A549 (cell line): ENCODE data around the gene ANXA6. TPM values are rescaled to one million over a fixed set of nuclear protein-coding genes. Genes with fewer than 3 reads are reported as not detected.

Source experiments
- ATAC-seq, 2 experiments: fragments of 200-7000 bp in 1 of 2; fragments of >200 bp in 1 of 2; cut with Nextera tagmentation in 1 of 2; cut with Tn5 transposase in 1 of 2; 3 replicates each; pipeline versions ENCODE4 v1.8.0 to v1.9.1; 2018 to 2020; ENCODE audit warnings: mild to moderate bottlenecking in 1 of 2, moderate library complexity in 1 of 2
- CTCF ChIA-PET: fragments of 300-600 bp; sonication (Branson Sonifier 250); formaldehyde crosslinking; extraction: SDS; loops from one replicate; lab custom pipeline; 2021; ENCODE audit warnings: antibody characterized with exemption, inconsistent platforms; lab: Yijun Ruan, JAX
- POLR2A ChIA-PET: fragments of 350-600 bp; formaldehyde crosslinking; extraction: SDS; loops from one replicate; lab custom pipeline; 2021; ENCODE audit warnings: antibody characterized with exemption, inconsistent platforms; lab: Yijun Ruan, JAX
- DNase-seq, 2 experiments: peaks; one replicate each; pipeline versions ENCODE4 v3.0.0 to v3.0.0-alpha.2; 2011 to 2016; ENCODE audit warnings: low read depth in 1 of 2, low spot score in 1 of 2
- FAIRE-seq: peaks from 2 replicates; lab custom pipeline; 2011; peaks lifted over from hg19 to GRCh38; lab: Jason Lieb, UNC
- H3K27ac ChIP-seq, 2 experiments: fragments of >200 bp; sonication (Bioruptor Twin); formaldehyde crosslinking; 3 replicates each; pipeline ENCODE4 v1.5.1; 2016 to 2017
- H3K4me1 ChIP-seq: fragments of >200 bp; sonication (Bioruptor Twin); formaldehyde crosslinking; 3 replicates; pipeline ENCODE4 v1.6.1; 2016
- H3K4me2 ChIP-seq: fragments of >200 bp; sonication (Bioruptor Twin); formaldehyde crosslinking; 3 replicates; pipeline ENCODE4 v1.6.1; 2016
- H3K4me3 ChIP-seq: fragments of >200 bp; sonication (Bioruptor Twin); formaldehyde crosslinking; 3 replicates; pipeline ENCODE4 v1.5.1; 2016
- H3K9me3 ChIP-seq: fragments of >200 bp; sonication (Bioruptor Twin); formaldehyde crosslinking; 3 replicates; pipeline ENCODE4 v1.6.1; 2016
- ATOH8 ChIP-seq: fragments of 250-450 bp; sonication (Bioruptor Pico); IDR thresholded peaks from 2 replicates; pipeline ENCODE4 v1.5.0; 2020; ENCODE audit warnings: low read depth, mild to moderate bottlenecking, moderate library complexity
- BCL3 ChIP-seq: fragments of >200 bp; sonication (Bioruptor Twin); formaldehyde crosslinking; IDR thresholded peaks from 3 replicates; pipeline ENCODE4 v1.6.1; 2016
- GATA3 ChIP-seq: IDR thresholded peaks from 2 replicates; pipeline ENCODE4 v1.6.1; 2012; ENCODE audit warnings: borderline replicate concordance
- HDAC2 ChIP-seq: fragments of 200-600 bp; sonication (generic); IDR thresholded peaks from 2 replicates; pipeline ENCODE4 v1.6.1; 2016
- HEYL ChIP-seq: fragments of 250-450 bp; sonication (Bioruptor Pico); IDR thresholded peaks from 2 replicates; pipeline ENCODE4 v1.8.0; 2021; ENCODE audit warnings: mild to moderate bottlenecking, moderate library complexity
- HOXB13 ChIP-seq: fragments of 250-450 bp; sonication (Bioruptor Pico); IDR thresholded peaks from 2 replicates; pipeline ENCODE4 v1.5.0; 2020; ENCODE audit warnings: low read depth, mild to moderate bottlenecking, moderate library complexity
- JUN ChIP-seq, 2 experiments: fragments of >200 bp; sonication (Bioruptor Twin); formaldehyde crosslinking; IDR thresholded peaks; 2 replicates in 1 of 2; 3 replicates in 1 of 2; pipeline ENCODE4 v1.6.1; 2016 to 2017
- MYC ChIP-seq: IDR thresholded peaks from 2 replicates; pipeline ENCODE4 v1.6.1; 2012; ENCODE audit warnings: mild to moderate bottlenecking, inconsistent platforms, low read length, improper control_type of control experiment, borderline replicate concordance
- NFE2L2 ChIP-seq: fragments of 150-350 bp; conservative IDR thresholded peaks from 2 replicates; pipeline ENCODE4 v1.6.1; 2014; ENCODE audit warnings: low read length
- PBX3 ChIP-seq: IDR thresholded peaks from 2 replicates; pipeline ENCODE4 v1.6.1; 2012
- POLR2A ChIP-seq: IDR thresholded peaks from 2 replicates; pipeline ENCODE4 v1.6.1; 2012; ENCODE audit warnings: mild to moderate bottlenecking, low read length
- POLR2AphosphoS2 ChIP-seq: conservative IDR thresholded peaks from 2 replicates; pipeline ENCODE4 v1.6.1; 2012; ENCODE audit warnings: low read length, improper control_type of control experiment, inconsistent platforms
- RARB ChIP-seq: fragments of 250-450 bp; sonication (Bioruptor Pico); IDR thresholded peaks from 2 replicates; pipeline ENCODE4 v1.8.0; 2021; ENCODE audit warnings: mild to moderate bottlenecking, moderate library complexity
- SREBF2 ChIP-seq: fragments of 450-650 bp; IDR thresholded peaks from 2 replicates; pipeline ENCODE4 v1.6.1; 2014; ENCODE audit warnings: mild to moderate bottlenecking, moderate library complexity
- TP53 ChIP-seq: fragments of 250-450 bp; sonication (Bioruptor Pico); IDR thresholded peaks from 2 replicates; pipeline ENCODE4 v1.5.0; 2021; ENCODE audit warnings: mild to moderate bottlenecking, moderate library complexity
- ZSCAN20 ChIP-seq: fragments of 250-450 bp; sonication (Bioruptor Pico); IDR thresholded peaks from 2 replicates; pipeline ENCODE4 v1.8.0; 2022; ENCODE audit warnings: mild to moderate bottlenecking, moderate library complexity
- WGBS: methylation state at CpG from one replicate; pipeline ENCODE4 v1.1.6; 2017; ENCODE audit errors: missing lambda C conversion rate; 5-methylcytosine and 5-hydroxymethylcytosine counted together
- polyA plus RNA-seq, 4 experiments: library from polyadenylated mRNA; depleted of rRNA in 3 of 4; stranded (reverse); fragments of >200 nt; fragmentation: RNase III in 1 of 4; extraction: RNeasy Plus Mini Kit Qiagen cat#74134 plus additional on column Dnase treatment in 1 of 4; gene quantifications; 2 replicates in 3 of 4; 3 replicates in 1 of 4; pipeline ENCODE4 v1.2.3, GENCODE V29; 2011 to 2017

Gene ANXA6
- polyA plus RNA-seq, 2 of the 4 experiments (the other 2 are of a cell fraction), result 32.4 to 53.0 TPM

GRCh38 chr5:151054709-151055108, 102.9 kb downstream of the ANXA6 start:
- peaks cover 20% of the 10 kb centered on the region for H3K4me1 ChIP-seq
- H3K9me3 ChIP-seq, result no peaks in the 10 kb centered on the region
- DNase-seq, result no peak
- POLR2A ChIA-PET, result no interaction called here
- no peak overlapping the region for H3K4me2 ChIP-seq
- WGBS, result 90% methylated on average over 3 of the region's 3 CpGs
- no peak for FAIRE-seq
- TF ChIP-seq RARB (CRISPR knock-in tag) (no peak), SREBF2 (no peak), JUN (IDR thresholded peaks at IDR 0.05) (no peak)
- CTCF ChIA-PET, result interaction anchor here (1.6 to 13.9 kb wide), 5 partner anchors 11 to 110 kb away, joined by 5 to 704 read pairs (median 151); partner anchors contain the start of gene TNIP1
- H3K27ac ChIP-seq, result peak overlapping the region in 1 of 2 experiments; percentile 17; a peak in 1 of 6 replicates
- no peak overlapping the region for H3K4me3 ChIP-seq
- ATAC-seq, result no peak

- FAIRE-seq (no peak), ATAC-seq (no peak), DNase-seq (no peak)
- 94% methylated on average over 4 of the region's 4 CpGs for WGBS
- TF ChIP-seq HEYL (CRISPR knock-in tag) (no peak), HOXB13 (CRISPR knock-in tag) (no peak)
- CTCF ChIA-PET, result interaction anchor here (1.6 to 13.9 kb wide), 5 partner anchors 12 to 111 kb away, joined by 5 to 704 read pairs (median 151); partner anchors contain the start of gene TNIP1
- Histone ChIP-seq H3K4me1 (peaks cover 12% of the 10 kb centered on the region), H3K27ac (no peak overlapping the region; a peak in 1 of 6 replicates), H3K4me2 (no peak overlapping the region), H3K9me3 (no peaks in the 10 kb centered on the region), H3K4me3 (no peak overlapping the region)
- POLR2A ChIA-PET, result no interaction called here
These were observed 103.7 kb downstream of the ANXA6 start for GRCh38 chr5:151053796-151054462.

- TF ChIP-seq MYC, result no peak
- TF ChIP-seq GATA3, result no peak
- no peak for TF ChIP-seq ZSCAN20 (CRISPR knock-in tag)
- TF ChIP-seq BCL3, result no peak
- no peak for TF ChIP-seq TP53
- no peak for TF ChIP-seq ATOH8 (CRISPR knock-in tag)
- no peak for TF ChIP-seq PBX3
- TF ChIP-seq POLR2A, result no peak
- TF ChIP-seq POLR2AphosphoS2, result no peak
- TF ChIP-seq NFE2L2, result no peak
- no peak for TF ChIP-seq HDAC2
- ChIA-PET CTCF (interaction anchor here (0.6 to 13.9 kb wide), 19 partner anchors 13 to 600 kb away, joined by 3 to 704 read pairs (median 12); partner anchors contain the start of genes GPX3 and TNIP1), POLR2A (no interaction called here)
- no peaks in the 10 kb centered on the region for H3K9me3 ChIP-seq
- FAIRE-seq (no peak), DNase-seq (no peak), ATAC-seq (no peak)
- H3K27ac ChIP-seq, result no peak overlapping the region; a peak in 1 of 6 replicates
- H3K4me1 ChIP-seq, result peaks cover 12% of the 10 kb centered on the region
- H3K4me3 ChIP-seq, result no peak overlapping the region
- WGBS, result 91% methylated on average over 3 of the region's 3 CpGs
- H3K4me2 ChIP-seq, result no peak overlapping the region
These were observed 104.7 kb downstream of the ANXA6 start for GRCh38 chr5:151052836-151053235.
